ENCODE results near the gene ENTPD5. TPM values are rescaled to one million over a fixed set of nuclear protein-coding genes. Genes with fewer than 3 reads are reported as not detected.

ENTPD5 gene
- total and polyA plus RNA-seq, 8 donors: 2.7 to 7.4 (median 5.2) TPM

DNA sequence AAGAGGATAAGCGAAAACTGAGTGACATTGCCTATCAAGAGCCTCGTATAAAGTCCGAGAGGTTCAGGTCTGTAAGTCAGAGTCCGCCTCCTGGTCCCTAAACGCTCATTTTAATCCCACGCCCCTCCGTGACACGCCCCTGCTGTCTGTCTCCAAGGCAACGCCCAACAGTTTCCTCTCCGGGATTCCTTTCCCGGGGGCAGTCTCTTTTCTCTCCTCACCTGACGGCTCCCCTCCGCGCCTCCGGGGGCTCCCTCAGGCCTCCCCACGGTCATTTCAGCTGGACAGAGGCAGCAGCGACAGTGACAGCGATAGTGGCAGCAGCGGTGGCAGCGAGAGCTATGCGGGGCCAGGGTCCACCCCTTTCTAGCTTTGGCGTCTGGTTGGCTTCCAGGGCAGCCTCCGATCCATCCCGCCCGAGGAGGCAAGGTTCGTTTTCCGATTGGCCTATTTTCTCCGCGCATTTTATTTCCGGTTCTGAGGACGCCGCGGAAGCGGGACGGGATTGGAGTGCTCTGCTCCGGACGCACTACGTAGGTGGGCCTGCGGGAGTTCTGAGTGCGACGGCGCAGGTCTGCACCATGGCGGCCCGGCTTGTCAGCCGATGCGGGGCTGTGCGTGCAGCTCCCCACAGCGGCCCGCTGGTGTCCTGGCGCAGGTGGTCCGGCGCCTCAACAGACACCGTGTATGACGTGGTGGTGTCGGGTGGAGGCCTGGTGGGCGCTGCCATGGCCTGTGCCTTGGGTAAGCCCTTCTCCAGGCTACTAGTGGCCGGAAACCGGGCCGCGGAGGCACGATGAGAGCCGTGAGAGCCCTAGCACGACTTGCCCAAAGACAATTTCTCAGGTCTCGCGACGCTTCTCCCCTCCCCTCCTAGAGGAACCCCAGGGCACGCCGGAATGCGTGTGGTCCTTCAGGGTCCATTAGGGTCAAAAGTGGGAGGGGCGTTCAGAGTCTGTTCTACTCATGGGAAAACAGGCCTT lies 69.0 kb downstream of the ENTPD5 start, which contains the start of the genes COQ6 and FAM161B:
Gene COQ6 (plus strand): TSS at position 551 of the 983 bp plus-strand sequence. CDS start 31 bp downstream, at position 582.
Gene FAM161B (minus strand): TSS at position 343 of the 983 bp plus-strand sequence. CDS start 68 bp downstream, at position 275.
- intact Hi-C loops (cut with DNase I): no loop called here
- H3K4me1 ChIP-seq: peaks cover 7 to 11% (median 10%) of the 10 kb centered on the region in 3 donors
- no peak for TF ChIP-seq CTCF (IDR thresholded peaks at IDR 0.05)
- no peak for FAIRE-seq
- DNase-seq: peak; percentile 88 to 95 (median 92)
- WGBS, 2 donors: 1 to 2% methylated on average over 70 of the region's 70 CpGs
- H3K27ac ChIP-seq: peak within 1 kb of the TSS; percentile 68 to 85 (median 82)
- H3K36me3 ChIP-seq: peaks cover 0 to 13% (median 4%) of the 10 kb centered on the region in 3 donors
- H3K27me3 ChIP-seq: no peaks in the 10 kb centered on the region
- H3K4me3 ChIP-seq: peak within 1 kb of the TSS; percentile 42 to 82 (median 68)
- H3K9me3 ChIP-seq: no peaks in the 10 kb centered on the region
- peak; percentile 91 to 95 (median 94) for ATAC-seq

DNA sequence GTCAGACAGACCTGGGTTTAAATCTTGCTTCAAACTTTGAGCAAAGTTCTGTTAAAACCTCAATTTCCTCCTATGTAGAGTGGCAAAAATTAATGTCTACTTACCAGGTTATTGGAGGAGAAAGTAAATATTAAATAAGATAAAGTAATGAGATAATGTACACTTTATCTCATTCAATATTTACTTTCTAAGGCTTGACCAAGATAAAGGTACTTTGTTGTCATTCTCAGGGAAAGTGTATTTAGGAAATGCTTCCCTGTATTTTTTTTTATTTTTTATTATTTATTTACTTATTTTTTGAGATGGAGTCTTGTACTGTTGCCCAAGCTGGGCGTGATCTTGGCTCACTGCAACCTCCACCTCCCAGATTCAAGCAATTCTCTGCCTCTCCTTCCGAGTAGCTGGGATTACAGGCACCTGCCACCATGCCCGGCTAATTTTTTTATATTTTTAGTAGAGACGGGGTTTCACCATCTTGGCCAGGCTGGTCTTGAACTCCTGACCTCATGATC lies 73.9 kb downstream of the ENTPD5 start:
- ATAC-seq (peak; percentile 21 to 65 (median 34)), DNase-seq (peak in 4 of 6 donors; percentile 45 to 65 (median 59)), FAIRE-seq (peak; percentile 5)
- no peaks in the 10 kb centered on the region for H3K9me3 ChIP-seq
- H3K27me3 ChIP-seq: no peaks in the 10 kb centered on the region
- WGBS, 2 donors: 16 to 25% methylated on average over 4 of the region's 4 CpGs
- H3K36me3 ChIP-seq: no peaks in the 10 kb centered on the region
- peak overlapping the region in 2 of 4 donors; percentile 41 to 52 for H3K27ac ChIP-seq
- intact Hi-C loops (cut with DNase I): no loop called here
- H3K4me3 ChIP-seq: no peak overlapping the region
- peaks cover 7 to 11% (median 10%) of the 10 kb centered on the region in 3 donors for H3K4me1 ChIP-seq
- TF ChIP-seq CTCF (IDR thresholded peaks at IDR 0.05): no peak

DNA sequence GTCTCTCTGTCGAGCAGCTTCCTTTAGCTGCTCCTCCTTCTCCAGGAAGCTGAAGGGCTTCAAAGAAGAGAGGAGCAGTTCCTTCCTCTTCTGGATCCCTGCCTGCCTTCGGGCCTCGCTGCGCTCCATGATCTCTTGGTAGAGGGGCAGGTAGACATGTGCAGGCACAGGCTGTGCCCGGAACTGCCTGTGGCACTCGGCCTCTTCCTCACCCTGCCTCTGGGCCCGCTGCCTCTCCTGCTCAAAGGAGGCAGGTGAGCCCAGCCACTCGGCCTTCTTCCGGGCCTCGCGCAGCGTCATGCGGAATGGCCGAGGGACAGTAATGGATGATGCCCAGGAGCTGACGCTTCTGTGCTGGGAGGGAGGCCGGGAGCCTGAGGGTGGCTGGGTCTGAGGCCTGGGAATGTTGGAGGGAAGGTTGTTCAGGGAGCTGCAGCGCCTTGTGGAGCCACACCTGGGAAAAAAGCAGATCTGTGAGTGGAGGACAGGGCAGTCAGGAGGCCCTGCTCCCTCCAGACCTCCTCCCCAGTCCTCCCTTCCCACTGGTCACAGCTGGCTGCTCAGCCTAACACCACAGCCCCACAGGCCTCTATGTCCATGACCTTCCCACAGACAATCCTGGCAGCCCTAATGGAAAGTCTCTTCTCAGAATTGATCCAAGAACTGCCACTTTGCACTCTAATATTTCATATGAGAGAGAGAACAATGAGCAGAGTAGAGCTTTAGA lies 74.5 kb downstream of the ENTPD5 start:
- Histone ChIP-seq H3K9me3 (no peaks in the 10 kb centered on the region), H3K36me3 (no peaks in the 10 kb centered on the region), H3K27ac (peak overlapping the region in 2 of 4 donors; percentile 41 to 47), H3K4me1 (peaks cover 7 to 11% (median 10%) of the 10 kb centered on the region in 3 donors), H3K4me3 (no peak overlapping the region), H3K27me3 (no peaks in the 10 kb centered on the region)
- intact Hi-C loops (cut with DNase I): no loop called here
- WGBS, 2 donors: 60 to 72% methylated on average over 17 of the region's 17 CpGs
- FAIRE-seq (no peak), DNase-seq (peak; percentile 23 to 78 (median 52)), ATAC-seq (peak; percentile 52 to 79 (median 64))
- TF ChIP-seq CTCF (IDR thresholded peaks at IDR 0.05): no peak

GRCh38 chr14:73943083-73943482 lies 76.0 kb downstream of the ENTPD5 start:
- Histone ChIP-seq H3K27me3 (no peaks in the 10 kb centered on the region), H3K4me3 (no peak overlapping the region), H3K4me1 (peaks cover 7 to 10% (median 8%) of the 10 kb centered on the region in 3 donors), H3K36me3 (no peaks in the 10 kb centered on the region), H3K9me3 (no peaks in the 10 kb centered on the region), H3K27ac (no peak overlapping the region)
- ATAC-seq: peak in 3 of 4 donors; percentile 9 to 58 (median 14)
- FAIRE-seq: no peak
- WGBS, 2 donors: 61 to 63% methylated on average over 4 of the region's 4 CpGs
- intact Hi-C loops (cut with DNase I): no loop called here
- DNase-seq: no peak
- no peak for TF ChIP-seq CTCF (IDR thresholded peaks at IDR 0.05)

Data from pancreas (tissue), 10 donors.